Endodermal cell (in vitro differentiated cells): ENCODE results near the gene TRMT2A. TPM values are rescaled to one million over a fixed set of nuclear protein-coding genes. Genes with fewer than 3 reads are reported as not detected.

ENCODE experiments used
- DNase-seq: peaks from one replicate; pipeline ENCODE4 v3.0.0-alpha.2; 2017
- H3K27ac ChIP-seq: 2 replicates; pipeline ENCODE4 v1.5.1; 2013; ENCODE audit warnings: mild to moderate bottlenecking, low read depth, low read length, moderate library complexity
- H3K27me3 ChIP-seq: 2 replicates; pipeline ENCODE4 v1.6.1; 2013; ENCODE audit warnings: mild to moderate bottlenecking, low read length, moderate library complexity; ENCODE audit not compliant: insufficient read depth, control insufficient read depth, poor library complexity, severe bottlenecking
- H3K36me3 ChIP-seq: 2 replicates; pipeline ENCODE4 v1.7.0; 2013; ENCODE audit warnings: mild to moderate bottlenecking, low read length, moderate library complexity; ENCODE audit not compliant: control insufficient read depth, insufficient read depth
- H3K4me1 ChIP-seq: one replicate; pipeline ENCODE4 v1.7.0; 2013; ENCODE audit warnings: low read length; ENCODE audit not compliant: control insufficient read depth, insufficient read depth
- H3K4me3 ChIP-seq: 2 replicates; pipeline ENCODE4 v1.5.1; 2013; ENCODE audit warnings: mild to moderate bottlenecking, low read length, moderate library complexity
- H3K9ac ChIP-seq: 2 replicates; pipeline ENCODE4 v1.6.1; 2013; ENCODE audit warnings: mild to moderate bottlenecking, low read length, moderate library complexity; ENCODE audit not compliant: poor library complexity, severe bottlenecking; ENCODE audit errors: extremely low read depth
- H3K9me3 ChIP-seq: 2 replicates; pipeline ENCODE4 v1.6.1; 2013; ENCODE audit warnings: mild to moderate bottlenecking, low read length, moderate library complexity; ENCODE audit not compliant: control insufficient read depth
- H3K27ac Mint-ChIP-seq: 2 replicates; pipeline ENCODE4 v1.8.0; 2020; ENCODE audit warnings: mixed read lengths
- H3K27me3 Mint-ChIP-seq: 2 replicates; pipeline ENCODE4 v1.8.0; 2021; ENCODE audit warnings: mild to moderate bottlenecking, mixed read lengths; ENCODE audit not compliant: insufficient read depth
- H3K36me3 Mint-ChIP-seq: 2 replicates; pipeline ENCODE4 v1.8.0; 2020; ENCODE audit warnings: low read depth, mixed read lengths
- H3K4me1 Mint-ChIP-seq: 2 replicates; pipeline ENCODE4 v1.8.0; 2020; ENCODE audit warnings: mixed read lengths
- H3K4me3 Mint-ChIP-seq: 2 replicates; pipeline ENCODE4 v1.8.0; 2020; ENCODE audit warnings: mild to moderate bottlenecking, moderate library complexity, mixed read lengths
- H3K9me3 Mint-ChIP-seq: 2 replicates; pipeline ENCODE4 v1.8.0; 2020; ENCODE audit warnings: mild to moderate bottlenecking, mixed read lengths
- CTCF ChIP-seq: fragments of 200-600 bp; sonication (generic); conservative IDR thresholded peaks from 2 replicates; pipeline ENCODE4 v1.5.0; 2021; ENCODE audit warnings: antibody characterized with exemption, mild to moderate bottlenecking
- WGBS, 2 experiments: methylation state at CpG; one replicate each; pipeline versions ENCODE4 v1.1.5 to v1.1.7; 2013; ENCODE audit warnings: missing lambda C conversion rate in 2 of 2, mixed read lengths in 1 of 2; ENCODE audit not compliant: insufficient coverage in 1 of 2, insufficient read length in 1 of 2; 5-methylcytosine and 5-hydroxymethylcytosine counted together
- total RNA-seq, 2 donors: library from RNA; stranded (reverse); fragmentation: NEBNext Ultra II Directional in 1 of 2; extraction: Animal tissue kit (Norgen Biotek cat#: 25700) in 1 of 2; gene quantifications; 2 replicates in 1 of 2; 3 replicates in 1 of 2; pipeline ENCODE4 v1.2.1, GENCODE V29; 2021

Gene TRMT2A
- total RNA-seq, 2 donors from 2014 or later: 45.6 to 55.2 TPM

DNA sequence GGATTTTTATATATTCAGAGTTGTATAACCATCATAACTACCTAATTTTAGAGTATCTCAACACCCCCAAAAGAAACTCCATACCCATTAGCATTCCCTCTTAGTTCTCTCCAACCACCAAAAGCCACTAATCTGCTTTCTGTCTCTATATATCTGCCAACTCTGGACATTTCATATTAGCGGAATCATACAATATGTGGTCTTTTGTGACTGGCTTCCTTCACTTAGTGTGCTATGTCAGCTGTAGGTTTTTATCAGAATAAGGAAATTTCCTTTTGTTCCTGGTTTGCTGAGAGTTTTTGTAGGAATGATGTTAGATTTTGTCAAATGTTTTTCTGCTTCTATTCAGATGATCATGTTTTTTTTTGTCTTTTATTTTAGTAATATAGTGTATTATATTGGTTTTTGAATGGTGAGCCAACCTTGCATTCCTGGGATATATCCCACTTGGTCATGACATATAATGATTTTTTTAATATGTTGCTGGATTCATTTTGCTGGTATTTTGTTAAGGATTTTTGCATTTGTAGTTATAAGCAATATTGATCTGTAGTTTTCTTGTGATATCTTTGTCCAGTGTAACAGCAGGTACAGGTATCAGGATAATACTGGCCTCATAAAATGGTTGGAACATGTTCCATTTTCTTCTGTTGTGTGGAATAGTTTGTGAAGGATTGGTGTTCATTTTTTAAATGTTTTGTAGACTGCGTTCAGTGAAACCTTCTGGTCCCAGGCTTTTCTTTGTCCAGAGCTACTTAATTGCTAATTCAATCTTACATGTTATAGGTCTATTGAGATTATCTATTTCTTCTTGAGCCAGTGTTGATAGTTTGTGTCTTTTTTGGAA, 20.2 kb downstream of the TRMT2A start:
- Histone ChIP-seq H3K9me3 (peaks cover 7% of the 10 kb centered on the region), H3K4me1 (no peaks in the 10 kb centered on the region), H3K9ac (no peak overlapping the region), H3K27me3 (no peaks in the 10 kb centered on the region), H3K27ac (no peak overlapping the region), H3K36me3 (peaks cover 90% of the 10 kb centered on the region), H3K4me3 (no peak overlapping the region)
- TF ChIP-seq CTCF: no peak
- DNase-seq: no peak
- H3K27ac Mint-ChIP-seq: no peak overlapping the region
- no peaks in the 10 kb centered on the region for H3K9me3 Mint-ChIP-seq
- H3K4me1 Mint-ChIP-seq: no peaks in the 10 kb centered on the region
- H3K36me3 Mint-ChIP-seq: peaks cover 92% of the 10 kb centered on the region
- H3K4me3 Mint-ChIP-seq: no peak overlapping the region
- 91 to 100% methylated on average over 1 to 2 of the region's 2 CpGs for WGBS, 2 experiments
- no peaks in the 10 kb centered on the region for H3K27me3 Mint-ChIP-seq

- Mint-ChIP-seq H3K36me3 (peaks cover 96% of the 10 kb centered on the region), H3K27ac (no peak overlapping the region), H3K27me3 (no peaks in the 10 kb centered on the region), H3K9me3 (no peaks in the 10 kb centered on the region), H3K4me3 (no peak overlapping the region), H3K4me1 (no peaks in the 10 kb centered on the region)
- no peak for TF ChIP-seq CTCF
- no peaks in the 10 kb centered on the region for H3K27me3 ChIP-seq
- no peak overlapping the region for H3K9ac ChIP-seq
- no peak overlapping the region for H3K27ac ChIP-seq
- 100% methylated on average over 1 to 3 of the region's 4 CpGs for WGBS, 2 experiments
- no peak overlapping the region for H3K4me3 ChIP-seq
- DNase-seq: no peak
- peaks cover 7% of the 10 kb centered on the region for H3K9me3 ChIP-seq
- H3K4me1 ChIP-seq: no peaks in the 10 kb centered on the region
- H3K36me3 ChIP-seq: peaks cover 93% of the 10 kb centered on the region
Observed at GRCh38 chr22:20095521-20095920, 21.5 kb downstream of the TRMT2A start.

- no peak overlapping the region for H3K27ac Mint-ChIP-seq
- Histone ChIP-seq H3K4me1 (no peaks in the 10 kb centered on the region), H3K9ac (no peak overlapping the region), H3K4me3 (no peak overlapping the region), H3K9me3 (peaks cover 7% of the 10 kb centered on the region), H3K36me3 (peaks cover 95% of the 10 kb centered on the region), H3K27me3 (no peaks in the 10 kb centered on the region), H3K27ac (no peak overlapping the region)
- 94 to 95% methylated on average over 9 to 15 of the region's 15 CpGs for WGBS, 2 experiments
- H3K4me1 Mint-ChIP-seq: no peaks in the 10 kb centered on the region
- no peak for DNase-seq
- peaks cover 98% of the 10 kb centered on the region for H3K36me3 Mint-ChIP-seq
- no peak for TF ChIP-seq CTCF
- no peaks in the 10 kb centered on the region for H3K9me3 Mint-ChIP-seq
- no peaks in the 10 kb centered on the region for H3K27me3 Mint-ChIP-seq
- H3K4me3 Mint-ChIP-seq: no peak overlapping the region
Observed at GRCh38 chr22:20094197-20094807, 22.7 kb downstream of the TRMT2A start.
